GM23338 (cell line): ENCODE measurements around the gene BMP8A. TPM values are rescaled to one million over a fixed set of nuclear protein-coding genes. Genes with fewer than 3 reads are reported as not detected.

Source experiments
- ATAC-seq: fragments of 200-7000 bp; cut with Tn5 transposase; 3 replicates; pipeline ENCODE4 v1.9.1; 2020
- DNase-seq: peaks from one replicate; pipeline ENCODE4 v3.0.0-alpha.2; 2015; ENCODE audit warnings: low spot score
- H2AFZ ChIP-seq: fragments of 200-600 bp; sonication (generic); 2 replicates; pipeline ENCODE4 v1.8.0; 2016; ENCODE audit warnings: antibody characterized with exemption, mild to moderate bottlenecking, moderate library complexity
- H3F3A ChIP-seq: fragments of 200-600 bp; sonication (generic); replicated peaks from 2 replicates; pipeline ENCODE4 v1.8.0; 2017; ENCODE audit warnings: antibody characterized with exemption, mixed run types, low read depth
- H3K27ac ChIP-seq: fragments of 200-600 bp; sonication (generic); 2 replicates; pipeline ENCODE4 v1.6.1; 2016; ENCODE audit warnings: low read depth
- H3K27me3 ChIP-seq: fragments of 200-600 bp; sonication (generic); 2 replicates; pipeline ENCODE4 v1.8.0; 2016; ENCODE audit warnings: mild to moderate bottlenecking, mixed run types, moderate library complexity; ENCODE audit not compliant: insufficient read depth
- H3K36me3 ChIP-seq: fragments of 200-600 bp; sonication (generic); 2 replicates; pipeline ENCODE4 v1.8.0; 2016; ENCODE audit warnings: mild to moderate bottlenecking; ENCODE audit not compliant: insufficient read depth
- H3K4me1 ChIP-seq: fragments of 200-600 bp; sonication (generic); 2 replicates; pipeline ENCODE4 v1.8.0; 2016; ENCODE audit warnings: mild to moderate bottlenecking, moderate library complexity; ENCODE audit not compliant: insufficient read depth
- H3K4me2 ChIP-seq: fragments of 200-600 bp; sonication (generic); 2 replicates; pipeline ENCODE4 v1.7.1; 2017; ENCODE audit warnings: mixed run types
- H3K4me3 ChIP-seq: fragments of 200-600 bp; sonication (generic); 2 replicates; pipeline ENCODE4 v1.6.1; 2016; ENCODE audit warnings: mixed run types
- H3K79me2 ChIP-seq: fragments of 200-600 bp; sonication (generic); replicated peaks from 2 replicates; pipeline ENCODE4 v1.8.0; 2017; ENCODE audit warnings: mild to moderate bottlenecking; ENCODE audit not compliant: insufficient read depth
- H3K9me2 ChIP-seq: fragments of 200-600 bp; sonication (generic); 2 replicates; pipeline ENCODE4 v1.8.0; 2017; ENCODE audit not compliant: insufficient read depth
- H4K20me1 ChIP-seq: fragments of 200-600 bp; sonication (generic); replicated peaks from 2 replicates; pipeline ENCODE4 v1.8.0; 2017; ENCODE audit warnings: mild to moderate bottlenecking; ENCODE audit not compliant: insufficient read depth
- H3K27ac Mint-ChIP-seq: 2 replicates; pipeline ENCODE4 v1.8.0; 2020; ENCODE audit warnings: inconsistent platforms, mild to moderate bottlenecking, moderate library complexity, mixed read lengths
- H3K27me3 Mint-ChIP-seq: 3 replicates; pipeline ENCODE4 v1.8.0; 2022; ENCODE audit warnings: low read depth, mild to moderate bottlenecking, moderate library complexity, mixed read lengths, inconsistent platforms; ENCODE audit not compliant: insufficient read depth, poor library complexity
- H3K36me3 Mint-ChIP-seq: 3 replicates; pipeline ENCODE4 v1.8.0; 2021; ENCODE audit warnings: low read depth, mild to moderate bottlenecking, inconsistent platforms, moderate library complexity, mixed read lengths
- H3K4me1 Mint-ChIP-seq: 3 replicates; pipeline ENCODE4 v1.8.0; 2020; ENCODE audit warnings: mild to moderate bottlenecking, inconsistent platforms, mixed read lengths
- H3K4me3 Mint-ChIP-seq: 3 replicates; pipeline ENCODE4 v1.8.0; 2021; ENCODE audit warnings: moderate library complexity, mild to moderate bottlenecking, inconsistent platforms, mixed read lengths
- H3K9me3 Mint-ChIP-seq: 3 replicates; pipeline ENCODE4 v1.8.0; 2020; ENCODE audit warnings: moderate library complexity, mild to moderate bottlenecking, inconsistent platforms, mixed read lengths
- CREB1 ChIP-seq: fragments of 250-450 bp; sonication (Bioruptor Pico); IDR thresholded peaks from 2 replicates; pipeline ENCODE4 v1.5.0; 2020; ENCODE audit warnings: low read depth, mild to moderate bottlenecking, moderate library complexity
- CTCF ChIP-seq, 2 experiments: fragments of 200-600 bp in 1 of 2; sonication (generic) in 1 of 2; conservative IDR thresholded peaks; 2 replicates each; pipeline versions ENCODE4 v1.5.1 to v1.6.1; 2016 to 2017; ENCODE audit warnings: antibody characterized with exemption in 2 of 2, low read depth in 2 of 2, mild to moderate bottlenecking in 2 of 2, moderate library complexity in 1 of 2
- ETS1 ChIP-seq: IDR thresholded peaks from 2 replicates; pipeline ENCODE4 v1.6.1; 2016; ENCODE audit warnings: antibody characterized with exemption
- EZH2 ChIP-seq: fragments of 200-600 bp; sonication (generic); IDR thresholded peaks from one replicate; pipeline ENCODE4 v1.8.0; 2017; ENCODE audit warnings: antibody characterized with exemption, mild to moderate bottlenecking, low read depth; ENCODE audit not compliant: unreplicated experiment
- EZH2phosphoT487 ChIP-seq: fragments of 200-600 bp; sonication (generic); IDR thresholded peaks from one replicate; pipeline ENCODE4 v1.8.1; 2018; ENCODE audit warnings: antibody characterized with exemption; ENCODE audit not compliant: unreplicated experiment
- JUNB ChIP-seq: IDR thresholded peaks from one replicate; pipeline ENCODE4 v1.6.1; 2016; ENCODE audit warnings: antibody characterized with exemption; ENCODE audit not compliant: unreplicated experiment
- NANOG ChIP-seq: IDR thresholded peaks from 2 replicates; pipeline ENCODE4 v1.6.1; 2016; ENCODE audit warnings: antibody characterized with exemption, borderline replicate concordance
- POLR2AphosphoS5 ChIP-seq: IDR thresholded peaks from 2 replicates; pipeline ENCODE4 v1.6.1; 2016; ENCODE audit warnings: antibody characterized with exemption, low read depth
- REST ChIP-seq: IDR thresholded peaks from one replicate; pipeline ENCODE4 v1.6.1; 2018; ENCODE audit warnings: antibody characterized with exemption; ENCODE audit not compliant: unreplicated experiment
- STAT1 ChIP-seq: IDR thresholded peaks from one replicate; pipeline ENCODE4 v1.6.1; 2016; ENCODE audit warnings: antibody characterized with exemption; ENCODE audit not compliant: unreplicated experiment
- ZNF114 ChIP-seq: fragments of 250-450 bp; sonication (Bioruptor Pico); IDR thresholded peaks from 2 replicates; pipeline ENCODE4 v1.5.0; 2020; ENCODE audit warnings: mild to moderate bottlenecking, moderate library complexity
- ZNF331 ChIP-seq: fragments of 250-450 bp; sonication (Bioruptor Pico); IDR thresholded peaks from 2 replicates; pipeline ENCODE4 v1.5.0; 2020; ENCODE audit warnings: low read depth, mild to moderate bottlenecking, moderate library complexity
- ZNF462 ChIP-seq: fragments of 250-450 bp; sonication (Bioruptor Pico); IDR thresholded peaks from 2 replicates; pipeline ENCODE4 v1.5.0; 2020; ENCODE audit warnings: mild to moderate bottlenecking, moderate library complexity
- polyA plus RNA-seq: library from polyadenylated mRNA; unstranded; fragments of >200 nt; fragmentation: Nextera tagmentation; extraction: Ambion mirVana; gene quantifications from 2 replicates; pipeline ENCODE4 v1.2.1, GENCODE V29; 2016
- total RNA-seq: library from RNA; depleted of rRNA; stranded (reverse); fragments of >200 nt; shearing (Covaris generic); gene quantifications from 2 replicates; pipeline ENCODE4 v1.2.3, GENCODE V29; 2014

The BMP8A gene
- total and polyA plus RNA-seq, 2 experiments from 2014 or later: 0.34 to 0.63 TPM

GRCh38 chr1:39542924-39543323 is 51.5 kb downstream of the BMP8A start:
- H3K27ac Mint-ChIP-seq: no peak overlapping the region
- H3K9me2 ChIP-seq: no peaks in the 10 kb centered on the region
- H3K27me3 ChIP-seq: no peaks in the 10 kb centered on the region
- peaks cover 17% of the 10 kb centered on the region for H3K36me3 Mint-ChIP-seq
- no peak overlapping the region for H3K4me3 Mint-ChIP-seq
- H3F3A ChIP-seq: no peaks in the 10 kb centered on the region; the same call in 1 of the 2 replicates
- H3K27ac ChIP-seq: no peak overlapping the region
- ATAC-seq: no peak
- H3K36me3 ChIP-seq: no peaks in the 10 kb centered on the region
- H3K4me1 ChIP-seq: no peaks in the 10 kb centered on the region
- TF ChIP-seq ZNF114 (CRISPR knock-in tag): no peak
- TF ChIP-seq CREB1: no peak
- TF ChIP-seq STAT1: no peak
- no peak for TF ChIP-seq EZH2
- no peak for TF ChIP-seq POLR2AphosphoS5
- TF ChIP-seq CTCF (conservative IDR thresholded peaks at IDR 0.05; ENCODE audit: low read depth in 2 of 2): no peak
- TF ChIP-seq JUNB: no peak
- TF ChIP-seq ETS1: no peak
- TF ChIP-seq REST: no peak
- TF ChIP-seq ZNF331: no peak
- TF ChIP-seq ZNF462 (CRISPR knock-in tag): no peak
- no peak for TF ChIP-seq NANOG
- TF ChIP-seq EZH2phosphoT487: no peak
- H3K9me3 Mint-ChIP-seq: no peaks in the 10 kb centered on the region
- H3K4me3 ChIP-seq: no peak overlapping the region
- H4K20me1 ChIP-seq: no peaks in the 10 kb centered on the region
- peaks cover 8% of the 10 kb centered on the region for H3K27me3 Mint-ChIP-seq
- no peaks in the 10 kb centered on the region for H3K4me1 Mint-ChIP-seq
- no peaks in the 10 kb centered on the region for H3K79me2 ChIP-seq
- no peak for DNase-seq
- no peak overlapping the region for H2AFZ ChIP-seq
- H3K4me2 ChIP-seq: no peak overlapping the region
